Endothelial cell of umbilical vein (primary cell): ENCODE measurements around the gene CALCOCO1. TPM values are rescaled to one million over a fixed set of nuclear protein-coding genes. Genes with fewer than 3 reads are reported as not detected.

Experiments used
- BruUV-seq: library from RNA; stranded (reverse); fragments of 400-500 nt; replicated peaks from 2 replicates; lab custom pipeline; 2021; lab: Mats Ljungman, UMichigan
- CTCF ChIA-PET: fragments of 300-600, 350-600 bp; sonication (Branson Sonifier 250); formaldehyde crosslinking; loops from one replicate; lab custom pipeline; 2021; ENCODE audit warnings: antibody characterized with exemption, inconsistent platforms; lab: Charles Lee
- POLR2A ChIA-PET: fragments of 300-600, 350-600 bp; sonication (Branson Sonifier 250); formaldehyde crosslinking; loops from one replicate; lab custom pipeline; 2021; ENCODE audit warnings: antibody characterized with exemption, inconsistent platforms; lab: Charles Lee
- DNase-seq: peaks from one replicate; pipeline ENCODE4 v3.0.0-alpha.2; 2011; ENCODE audit warnings: low read depth, low spot score
- FAIRE-seq: peaks from 2 replicates; lab custom pipeline; 2011; peaks lifted over from hg19 to GRCh38; lab: Jason Lieb, UNC
- H2AFZ ChIP-seq: 2 replicates; pipeline ENCODE4 v1.6.0; 2012; ENCODE audit warnings: low read depth, low read length, control low read depth, inconsistent platforms
- H3K27ac ChIP-seq: 2 replicates; pipeline ENCODE4 v1.5.1; 2011; ENCODE audit warnings: low read depth, mild to moderate bottlenecking, control low read depth, low read length, moderate library complexity; ENCODE audit not compliant: insufficient read depth
- H3K27me3 ChIP-seq, 2 experiments: 2 replicates each; pipeline versions ENCODE4 v1.6.0 to v1.6.1; 2011; ENCODE audit warnings: low read length in 2 of 2, mixed read lengths in 1 of 2; ENCODE audit not compliant: control insufficient read depth in 2 of 2, insufficient read depth in 2 of 2
- H3K36me3 ChIP-seq, 2 experiments: 2 replicates in 1 of 2; 3 replicates in 1 of 2; pipeline ENCODE4 v1.5.1; 2011; ENCODE audit warnings: low read length in 2 of 2, mild to moderate bottlenecking in 1 of 2, moderate library complexity in 1 of 2; ENCODE audit not compliant: control insufficient read depth in 2 of 2, insufficient read depth in 2 of 2; ENCODE audit errors: extremely low read depth in 1 of 2
- H3K4me1 ChIP-seq: 3 replicates; pipeline ENCODE4 v1.5.1; 2011; ENCODE audit warnings: mild to moderate bottlenecking, low read length; ENCODE audit not compliant: control insufficient read depth, insufficient read depth; ENCODE audit errors: extremely low read depth
- H3K4me2 ChIP-seq: 2 replicates; pipeline ENCODE4 v1.6.1; 2011; ENCODE audit warnings: low read length, control low read depth, mixed read lengths; ENCODE audit not compliant: insufficient read depth
- H3K4me3 ChIP-seq, 3 experiments: fragments of 200-600 bp in 1 of 3; sonication (generic), shearing (Covaris generic) in 1 of 3; replicated peaks in 1 of 3; 2 replicates each; pipeline ENCODE4 v1.5.1; 2011 to 2016; ENCODE audit warnings: control low read depth in 3 of 3, low read length in 3 of 3, mild to moderate bottlenecking in 2 of 3, inconsistent platforms in 1 of 3, low read depth in 1 of 3, moderate library complexity in 1 of 3; ENCODE audit not compliant: insufficient read depth in 1 of 3
- H3K79me2 ChIP-seq: 2 replicates; pipeline ENCODE4 v1.6.0; 2012; ENCODE audit warnings: low read length, inconsistent platforms; ENCODE audit not compliant: control insufficient read depth, insufficient read depth
- H3K9ac ChIP-seq: replicated peaks from 2 replicates; pipeline ENCODE3; 2011; ENCODE audit warnings: low read length, control low read depth; ENCODE audit not compliant: insufficient read depth; ENCODE audit errors: extremely low read depth
- H3K9me1 ChIP-seq: replicated peaks from 3 replicates; pipeline ENCODE4 v1.6.0; 2011; ENCODE audit warnings: mild to moderate bottlenecking, low read length; ENCODE audit not compliant: control insufficient read depth, insufficient read depth; ENCODE audit errors: extremely low read depth
- H3K9me3 ChIP-seq: replicated peaks from 2 replicates; pipeline ENCODE4 v1.5.1; 2012; ENCODE audit warnings: low read length, inconsistent platforms; ENCODE audit not compliant: control insufficient read depth, insufficient read depth
- H4K20me1 ChIP-seq: replicated peaks from 2 replicates; pipeline ENCODE3; 2011; ENCODE audit warnings: mild to moderate bottlenecking, low read length; ENCODE audit not compliant: control insufficient read depth, insufficient read depth; ENCODE audit errors: extremely low read depth
- FOS ChIP-seq: IDR thresholded peaks from 2 replicates; pipeline ENCODE4 v1.6.1; 2011; ENCODE audit warnings: mild to moderate bottlenecking, low read length, moderate library complexity, borderline replicate concordance; ENCODE audit not compliant: insufficient read depth
- GATA2 ChIP-seq: IDR thresholded peaks from 2 replicates; pipeline ENCODE4 v1.7.0; 2011; ENCODE audit warnings: low read depth, mild to moderate bottlenecking, moderate library complexity, mixed read lengths, low read length; ENCODE audit not compliant: insufficient read length, insufficient read depth
- JUN ChIP-seq: IDR thresholded peaks from 2 replicates; pipeline ENCODE4 v1.6.1; 2011; ENCODE audit warnings: borderline replicate concordance, low read depth; ENCODE audit not compliant: insufficient read length, insufficient read depth
- POLR2AphosphoS5 ChIP-seq: IDR thresholded peaks from 2 replicates; pipeline ENCODE4 v1.6.1; 2012; ENCODE audit warnings: low read depth, mild to moderate bottlenecking, control low read depth, low read length, moderate library complexity; ENCODE audit not compliant: insufficient read depth
- dilution Hi-C: fragments of 300-500 bp; cut with MboI; formaldehyde crosslinking; loops from one replicate; pipeline ENCODE4 v1.15.0; 2019; ENCODE audit warnings: low sequenced_read_pairs; ENCODE audit not compliant: extremely low pct_ligation_motif_present
- intact Hi-C: fragments of 100-400 bp; cut with micrococcal nuclease; formaldehyde crosslinking; loops from one replicate; pipeline ENCODE4 v1.10.0; 2022
- polyA plus RNA-seq, 4 experiments: library from polyadenylated mRNA; depleted of rRNA in 3 of 4; stranded (reverse) in 3 of 4; unstranded in 1 of 4; fragments of >200 nt; gene quantifications; 2 replicates each; pipeline versions ENCODE4 v1.2.1 to v1.2.3, GENCODE V29; 2011 to 2012; ENCODE audit warnings: missing spikeins in 1 of 4
- total RNA-seq: library from RNA; stranded (reverse); gene quantifications from 2 replicates; pipeline ENCODE4 v1.2.3, GENCODE V29; 2021

CALCOCO1 gene
- total and polyA plus RNA-seq, 2 donors (not counting 3 experiments of a cell fraction or from before 2014, with no cell fraction given): 70.9 to 135 TPM

GRCh38 chr12:53775478-53776145, 48.4 kb upstream of the CALCOCO1 start:
- dilution Hi-C loops (no loop called here), intact Hi-C loops (no loop called here)
- Histone ChIP-seq H3K79me2 (no peaks in the 10 kb centered on the region), H3K9me1 (no peaks in the 10 kb centered on the region), H3K9ac (no peak overlapping the region), H2AFZ (peak overlapping the region; percentile 69), H3K27me3 (peaks cover 2 to 12% of the 10 kb centered on the region in 2 experiments), H3K9me3 (no peaks in the 10 kb centered on the region), H3K4me1 (peaks cover 3% of the 10 kb centered on the region), H3K36me3 (no peaks in the 10 kb centered on the region), H3K4me3 (no peak overlapping the region), H3K4me2 (peak overlapping the region; percentile 16), H4K20me1 (no peaks in the 10 kb centered on the region), H3K27ac (no peak overlapping the region)
- TF ChIP-seq GATA2: peak; percentile 16
- no peak for TF ChIP-seq FOS
- TF ChIP-seq POLR2AphosphoS5: no peak
- peak; percentile 36 for DNase-seq
- CTCF ChIA-PET: interaction anchor here (0.9 kb wide), 1 partner anchor 19 kb away, joined by 6 read pairs; no protein-coding TSS in a partner anchor
- POLR2A ChIA-PET: no interaction called here
- BruUV-seq: no TSS peak
- FAIRE-seq: peak; percentile 55

GRCh38 chr12:53770281-53770680, 43.0 kb upstream of the CALCOCO1 start:
- peaks cover 6 to 19% of the 10 kb centered on the region in 2 experiments for H3K27me3 ChIP-seq
- POLR2A ChIA-PET: no interaction called here
- FAIRE-seq (peak; percentile 24), DNase-seq (no peak)
- peak overlapping the region; percentile 16 for H3K4me2 ChIP-seq
- no peak overlapping the region for H3K4me3 ChIP-seq
- no peaks in the 10 kb centered on the region for H4K20me1 ChIP-seq
- dilution Hi-C loops: no loop called here
- H3K9me1 ChIP-seq: no peaks in the 10 kb centered on the region
- H3K79me2 ChIP-seq: no peaks in the 10 kb centered on the region
- no TSS peak for BruUV-seq
- no peak overlapping the region for H3K9ac ChIP-seq
- intact Hi-C loops: no loop called here
- H3K4me1 ChIP-seq: peaks cover 9% of the 10 kb centered on the region
- H3K36me3 ChIP-seq: no peaks in the 10 kb centered on the region
- no peak overlapping the region for H2AFZ ChIP-seq
- no peak overlapping the region for H3K27ac ChIP-seq
- CTCF ChIA-PET: interaction anchor here (0.7 to 1.2 kb wide), 3 partner anchors 24 to 431 kb away, joined by 3 read pairs; no protein-coding TSS in a partner anchor
- H3K9me3 ChIP-seq: no peaks in the 10 kb centered on the region
- peak; percentile 22 for TF ChIP-seq POLR2AphosphoS5
- peak; percentile 81 for TF ChIP-seq FOS
- TF ChIP-seq GATA2: peak; percentile 59
- no peak for TF ChIP-seq JUN
